ENCODE measurements around the gene RNF182. TPM values are rescaled to one million over a fixed set of nuclear protein-coding genes. Genes with fewer than 3 reads are reported as not detected.

Gene RNF182
- total RNA-seq, 2 donors from 2014 or later: 3.2 TPM; not detected in 1

GRCh38 chr6:13903364-13903763 lies 21.4 kb upstream of the RNF182 start:
- no peak for DNase-seq (ENCODE audit: low spot score)
- WGBS: 73% methylated on average over 3 of the region's 3 CpGs
- intact Hi-C loops (cut with DNase I): no loop called here
- Histone ChIP-seq H3K27ac (no peak overlapping the region), H3K4me1 (replicated peaks) (no peaks in the 10 kb centered on the region), H3K4me3 (no peak overlapping the region), H3K27me3 (replicated peaks; ENCODE audit: insufficient read depth) (no peaks in the 10 kb centered on the region), H3K9me3 (no peaks in the 10 kb centered on the region), H3K36me3 (no peaks in the 10 kb centered on the region)
- no peak for TF ChIP-seq POLR2A (IDR thresholded peaks at IDR 0.05)
- no peak for TF ChIP-seq CTCF (IDR thresholded peaks at IDR 0.05)
- TF ChIP-seq POLR2AphosphoS5 (IDR thresholded peaks at IDR 0.05): no peak

- WGBS: 85% methylated on average over 2 of the region's 2 CpGs
These were observed 17.8 kb upstream of the RNF182 start for GRCh38 chr6:13907001-13907350.

GRCh38 chr6:13907614-13908215 lies 17.0 kb upstream of the RNF182 start:
- intact Hi-C loops (cut with DNase I): loop anchor here (2.0 to 5.0 kb wide), 2 partner anchors 160 to 237 kb away; no protein-coding TSS in a partner anchor
- H3K4me3 ChIP-seq: no peak overlapping the region
- no peaks in the 10 kb centered on the region for H3K4me1 ChIP-seq (replicated peaks)
- no peaks in the 10 kb centered on the region for H3K9me3 ChIP-seq
- H3K27me3 ChIP-seq (replicated peaks; ENCODE audit: insufficient read depth): no peaks in the 10 kb centered on the region
- DNase-seq (ENCODE audit: low spot score): no peak
- no peaks in the 10 kb centered on the region for H3K36me3 ChIP-seq
- H3K27ac ChIP-seq: no peak overlapping the region
- 81% methylated on average over 2 of the region's 2 CpGs for WGBS
- TF ChIP-seq POLR2AphosphoS5 (IDR thresholded peaks at IDR 0.05): no peak
- TF ChIP-seq POLR2A (IDR thresholded peaks at IDR 0.05): no peak
- TF ChIP-seq CTCF (IDR thresholded peaks at IDR 0.05): no peak

More at GRCh38 chr6:13907001-13907350, 17.8 kb upstream of the RNF182 start:
- H3K4me1 ChIP-seq (replicated peaks): no peaks in the 10 kb centered on the region
- intact Hi-C loops (cut with DNase I): loop anchor here (5.0 kb wide), 1 partner anchor 160 kb away; no protein-coding TSS in a partner anchor
- no peak overlapping the region for H3K4me3 ChIP-seq
- no peaks in the 10 kb centered on the region for H3K9me3 ChIP-seq
- H3K27ac ChIP-seq: no peak overlapping the region
- no peaks in the 10 kb centered on the region for H3K27me3 ChIP-seq (replicated peaks; ENCODE audit: insufficient read depth)
- no peak for TF ChIP-seq POLR2A (IDR thresholded peaks at IDR 0.05)
- no peak for TF ChIP-seq CTCF (IDR thresholded peaks at IDR 0.05)
- TF ChIP-seq POLR2AphosphoS5 (IDR thresholded peaks at IDR 0.05): no peak
- no peaks in the 10 kb centered on the region for H3K36me3 ChIP-seq
- no peak for DNase-seq (ENCODE audit: low spot score)

- intact Hi-C loops (cut with DNase I): loop anchor here (2.0 to 5.0 kb wide), 2 partner anchors 158 to 236 kb away; no protein-coding TSS in a partner anchor
These were observed 15.8 kb upstream of the RNF182 start for GRCh38 chr6:13908955-13909381.

More at GRCh38 chr6:13908955-13909381, 15.8 kb upstream of the RNF182 start:
- no peaks in the 10 kb centered on the region for H3K4me1 ChIP-seq (replicated peaks)
- H3K4me3 ChIP-seq: no peak overlapping the region
- no peaks in the 10 kb centered on the region for H3K36me3 ChIP-seq
- no peak overlapping the region for H3K27ac ChIP-seq
- H3K9me3 ChIP-seq: no peaks in the 10 kb centered on the region
- WGBS: 3% methylated on average over 3 of the region's 3 CpGs
- peak; percentile 26 to 82 (median 78) for TF ChIP-seq CTCF (IDR thresholded peaks at IDR 0.05)
- TF ChIP-seq POLR2A (IDR thresholded peaks at IDR 0.05): no peak
- TF ChIP-seq POLR2AphosphoS5 (IDR thresholded peaks at IDR 0.05): peak; percentile 47
- no peaks in the 10 kb centered on the region for H3K27me3 ChIP-seq (replicated peaks; ENCODE audit: insufficient read depth)
- DNase-seq (ENCODE audit: low spot score): peak; percentile 45

Data from prostate gland (tissue), 2 donors.